ENCODE data around the gene NDRG4. TPM values are rescaled to one million over a fixed set of nuclear protein-coding genes. Genes with fewer than 3 reads are reported as not detected.
A peak's percentile ranks its signal among the peaks of the same experiment; 100 is the strongest.

Gene NDRG4
- total and polyA plus RNA-seq, 2 of the 13 experiments (the other 11 are each of a cell fraction or from before 2014, with no cell fraction given) = 1.7 to 2.7 TPM

- TF ChIP-seq, protein P1, sequence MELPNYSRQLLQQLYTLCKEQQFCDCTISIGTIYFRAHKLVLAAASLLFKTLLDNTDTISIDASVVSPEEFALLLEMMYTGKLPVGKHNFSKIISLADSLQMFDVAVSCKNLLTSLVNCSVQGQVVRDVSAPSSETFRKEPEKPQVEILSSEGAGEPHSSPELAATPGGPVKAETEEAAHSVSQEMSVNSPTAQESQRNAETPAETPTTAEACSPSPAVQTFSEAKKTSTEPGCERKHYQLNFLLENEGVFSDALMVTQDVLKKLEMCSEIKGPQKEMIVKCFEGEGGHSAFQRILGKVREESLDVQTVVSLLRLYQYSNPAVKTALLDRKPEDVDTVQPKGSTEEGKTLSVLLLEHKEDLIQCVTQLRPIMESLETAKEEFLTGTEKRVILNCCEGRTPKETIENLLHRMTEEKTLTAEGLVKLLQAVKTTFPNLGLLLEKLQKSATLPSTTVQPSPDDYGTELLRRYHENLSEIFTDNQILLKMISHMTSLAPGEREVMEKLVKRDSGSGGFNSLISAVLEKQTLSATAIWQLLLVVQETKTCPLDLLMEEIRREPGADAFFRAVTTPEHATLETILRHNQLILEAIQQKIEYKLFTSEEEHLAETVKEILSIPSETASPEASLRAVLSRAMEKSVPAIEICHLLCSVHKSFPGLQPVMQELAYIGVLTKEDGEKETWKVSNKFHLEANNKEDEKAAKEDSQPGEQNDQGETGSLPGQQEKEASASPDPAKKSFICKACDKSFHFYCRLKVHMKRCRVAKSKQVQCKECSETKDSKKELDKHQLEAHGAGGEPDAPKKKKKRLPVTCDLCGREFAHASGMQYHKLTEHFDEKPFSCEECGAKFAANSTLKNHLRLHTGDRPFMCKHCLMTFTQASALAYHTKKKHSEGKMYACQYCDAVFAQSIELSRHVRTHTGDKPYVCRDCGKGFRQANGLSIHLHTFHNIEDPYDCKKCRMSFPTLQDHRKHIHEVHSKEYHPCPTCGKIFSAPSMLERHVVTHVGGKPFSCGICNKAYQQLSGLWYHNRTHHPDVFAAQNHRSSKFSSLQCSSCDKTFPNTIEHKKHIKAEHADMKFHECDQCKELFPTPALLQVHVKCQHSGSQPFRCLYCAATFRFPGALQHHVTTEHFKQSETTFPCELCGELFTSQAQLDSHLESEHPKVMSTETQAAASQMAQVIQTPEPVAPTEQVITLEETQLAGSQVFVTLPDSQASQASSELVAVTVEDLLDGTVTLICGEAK (IDR thresholded peaks at IDR 0.05) = peak; percentile 31; the same call in 1 of the 2 replicates
- TF ChIP-seq, protein P1 (CRISPR knock-in tag; IDR thresholded peaks at IDR 0.05) = peak; percentile 91
- TF ChIP-seq ZNF607 (CRISPR knock-in tag; IDR thresholded peaks at IDR 0.05; ENCODE audit: borderline replicate concordance) = peak; percentile 88; the same call in 1 of the 2 replicates
- TF ChIP-seq NONO (IDR thresholded peaks at IDR 0.05) = no peak
- TF ChIP-seq NONO (CRISPR knock-in tag; conservative IDR thresholded peaks at IDR 0.05) = peak; percentile 90
- TF ChIP-seq SMARCC2 (IDR thresholded peaks at IDR 0.05) = no peak
- peak; percentile 40; the same call in 1 of the 2 replicates for TF ChIP-seq ZNF619 (CRISPR knock-in tag; IDR thresholded peaks at IDR 0.05)
- peak; percentile 90 for TF ChIP-seq ZSCAN21 (CRISPR knock-in tag; IDR thresholded peaks at IDR 0.05; ENCODE audit: borderline replicate concordance)
- peak; percentile 95 for TF ChIP-seq SALL1 (CRISPR knock-in tag; IDR thresholded peaks at IDR 0.05)
- peak; percentile 85 for TF ChIP-seq AKAP8 (CRISPR knock-in tag; IDR thresholded peaks at IDR 0.05)
- TF ChIP-seq ZNF841 (CRISPR knock-in tag; IDR thresholded peaks at IDR 0.05; ENCODE audit: borderline replicate concordance) = peak; percentile 82; the same call in 1 of the 2 replicates
- TF ChIP-seq PAXIP1 (CRISPR knock-in tag; conservative IDR thresholded peaks at IDR 0.05) = no peak; the same call in 1 of the 2 replicates
- no peak for TF ChIP-seq ZNF720 (CRISPR knock-in tag; IDR thresholded peaks at IDR 0.05)
- TF ChIP-seq CBX5 (CRISPR knock-in tag; IDR thresholded peaks at IDR 0.05; ENCODE audit: borderline replicate concordance) = no peak; the same call in 1 of the 2 replicates
- TF ChIP-seq ZNF33B (CRISPR knock-in tag; IDR thresholded peaks at IDR 0.05) = peak; percentile 86
- TF ChIP-seq ISX (CRISPR knock-in tag; conservative IDR thresholded peaks at IDR 0.05) = peak; percentile 71; the same call in 1 of the 2 replicates
These were observed 15.4 kb downstream of the NDRG4 start, which contains the start of gene SETD6 (continued) for GRCh38 chr16:58515125-58515870.
